ENCODE measurements around the gene BEAN1.

The BEAN1 gene, protein sequence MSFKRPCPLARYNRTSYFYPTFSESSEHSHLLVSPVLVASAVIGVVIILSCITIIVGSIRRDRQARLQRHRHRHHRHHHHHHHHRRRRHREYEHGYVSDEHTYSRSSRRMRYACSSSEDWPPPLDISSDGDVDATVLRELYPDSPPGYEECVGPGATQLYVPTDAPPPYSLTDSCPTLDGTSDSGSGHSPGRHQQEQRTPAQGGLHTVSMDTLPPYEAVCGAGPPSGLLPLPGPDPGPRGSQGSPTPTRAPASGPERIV

DNA sequence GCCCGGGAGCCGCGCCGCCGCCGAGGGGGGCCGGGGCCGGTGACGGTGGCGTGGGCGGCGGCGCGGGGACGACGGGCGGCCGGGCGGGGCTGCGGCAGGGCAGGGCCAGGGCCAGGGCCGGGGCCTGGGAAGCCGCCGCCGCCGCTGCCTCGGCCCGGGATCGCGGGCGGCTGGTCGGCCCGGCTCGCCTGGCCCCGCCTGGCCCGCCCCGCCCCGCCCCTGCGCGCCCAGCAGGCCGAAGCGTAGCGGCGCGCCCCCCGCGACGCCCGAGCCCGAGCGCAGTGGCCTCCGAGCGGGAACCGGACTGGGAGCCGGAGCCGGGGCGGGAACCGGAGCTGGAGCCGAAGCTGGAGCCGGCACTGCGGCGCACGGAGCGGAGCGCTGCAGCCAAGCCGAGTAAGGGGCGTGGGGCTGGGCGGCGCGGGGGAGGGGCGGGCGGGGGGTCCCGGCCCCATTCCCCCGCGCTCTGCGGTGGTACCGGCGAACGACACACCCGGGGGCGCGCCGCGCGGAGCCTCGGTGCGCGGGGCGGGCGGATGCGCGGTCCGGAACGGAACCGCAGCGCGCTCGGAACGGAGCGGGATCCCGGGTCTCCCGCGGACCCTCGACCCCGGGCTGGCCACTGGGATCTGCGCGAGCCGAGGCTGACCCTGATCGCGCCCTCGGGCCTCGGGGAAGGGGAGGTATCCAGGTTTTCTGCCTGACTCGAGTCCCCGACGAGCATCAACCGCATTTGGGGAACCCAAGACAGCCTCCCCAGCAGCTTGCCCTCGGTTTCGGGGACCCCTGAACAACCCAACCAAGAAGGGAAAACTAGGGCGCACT is at the start of gene BEAN1:
BEAN1 (plus strand) TSS at position 260 of the 825 bp plus-strand sequence. CDS start 10,382 bp downstream, outside the sequence.
- TF ChIP-seq POLR2A (IDR thresholded peaks at IDR 0.05; ENCODE audit: extremely low read depth, insufficient read length) (no peak), MYC (IDR thresholded peaks at IDR 0.05; ENCODE audit: low read depth, low read length) (no peak)
- TF ChIP-seq, protein P1, sequence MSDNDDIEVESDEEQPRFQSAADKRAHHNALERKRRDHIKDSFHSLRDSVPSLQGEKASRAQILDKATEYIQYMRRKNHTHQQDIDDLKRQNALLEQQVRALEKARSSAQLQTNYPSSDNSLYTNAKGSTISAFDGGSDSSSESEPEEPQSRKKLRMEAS (IDR thresholded peaks at IDR 0.05; ENCODE audit: low read depth, low read length), result no peak
- TF ChIP-seq, protein P2, sequence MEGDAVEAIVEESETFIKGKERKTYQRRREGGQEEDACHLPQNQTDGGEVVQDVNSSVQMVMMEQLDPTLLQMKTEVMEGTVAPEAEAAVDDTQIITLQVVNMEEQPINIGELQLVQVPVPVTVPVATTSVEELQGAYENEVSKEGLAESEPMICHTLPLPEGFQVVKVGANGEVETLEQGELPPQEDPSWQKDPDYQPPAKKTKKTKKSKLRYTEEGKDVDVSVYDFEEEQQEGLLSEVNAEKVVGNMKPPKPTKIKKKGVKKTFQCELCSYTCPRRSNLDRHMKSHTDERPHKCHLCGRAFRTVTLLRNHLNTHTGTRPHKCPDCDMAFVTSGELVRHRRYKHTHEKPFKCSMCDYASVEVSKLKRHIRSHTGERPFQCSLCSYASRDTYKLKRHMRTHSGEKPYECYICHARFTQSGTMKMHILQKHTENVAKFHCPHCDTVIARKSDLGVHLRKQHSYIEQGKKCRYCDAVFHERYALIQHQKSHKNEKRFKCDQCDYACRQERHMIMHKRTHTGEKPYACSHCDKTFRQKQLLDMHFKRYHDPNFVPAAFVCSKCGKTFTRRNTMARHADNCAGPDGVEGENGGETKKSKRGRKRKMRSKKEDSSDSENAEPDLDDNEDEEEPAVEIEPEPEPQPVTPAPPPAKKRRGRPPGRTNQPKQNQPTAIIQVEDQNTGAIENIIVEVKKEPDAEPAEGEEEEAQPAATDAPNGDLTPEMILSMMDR (IDR thresholded peaks at IDR 0.05; ENCODE audit: low read depth, low read length), result no peak
- DNase-seq (ENCODE audit: low read depth), result no peak
- no peak within 1 kb of the TSS for H3K4me3 ChIP-seq (ENCODE audit: low read depth, low read length)

DNA sequence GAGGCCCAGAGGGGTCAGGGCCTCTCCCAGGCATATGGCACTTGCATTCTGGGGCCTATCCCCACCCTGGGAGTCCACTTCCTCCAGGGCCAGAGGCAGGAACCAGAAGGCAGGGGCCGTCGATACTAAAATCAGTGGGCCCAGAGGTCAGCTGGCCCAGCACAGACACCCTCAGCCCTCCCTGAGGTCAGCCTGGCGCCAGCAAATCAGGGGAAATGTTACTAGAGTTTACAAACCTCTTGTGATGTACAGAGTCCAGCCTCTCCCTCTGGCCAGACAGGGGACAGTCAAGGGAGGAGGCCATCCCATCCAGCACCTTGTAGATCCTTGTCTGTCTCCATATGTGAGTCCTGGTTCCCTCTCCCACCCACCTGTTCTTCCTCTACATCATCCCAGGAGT is 49.8 kb upstream of the BEAN1 start:
- TF ChIP-seq, protein P2 (IDR thresholded peaks at IDR 0.05; ENCODE audit: low read depth, low read length), result no peak
- TF ChIP-seq, protein P1 (IDR thresholded peaks at IDR 0.05; ENCODE audit: low read depth, low read length), result no peak
- no peak for TF ChIP-seq POLR2A (IDR thresholded peaks at IDR 0.05; ENCODE audit: extremely low read depth, insufficient read length)
- no peak for TF ChIP-seq MYC (IDR thresholded peaks at IDR 0.05; ENCODE audit: low read depth, low read length)
- H3K4me3 ChIP-seq (ENCODE audit: low read depth, low read length), result no peak overlapping the region
- no peak for DNase-seq (ENCODE audit: low read depth)

DNA sequence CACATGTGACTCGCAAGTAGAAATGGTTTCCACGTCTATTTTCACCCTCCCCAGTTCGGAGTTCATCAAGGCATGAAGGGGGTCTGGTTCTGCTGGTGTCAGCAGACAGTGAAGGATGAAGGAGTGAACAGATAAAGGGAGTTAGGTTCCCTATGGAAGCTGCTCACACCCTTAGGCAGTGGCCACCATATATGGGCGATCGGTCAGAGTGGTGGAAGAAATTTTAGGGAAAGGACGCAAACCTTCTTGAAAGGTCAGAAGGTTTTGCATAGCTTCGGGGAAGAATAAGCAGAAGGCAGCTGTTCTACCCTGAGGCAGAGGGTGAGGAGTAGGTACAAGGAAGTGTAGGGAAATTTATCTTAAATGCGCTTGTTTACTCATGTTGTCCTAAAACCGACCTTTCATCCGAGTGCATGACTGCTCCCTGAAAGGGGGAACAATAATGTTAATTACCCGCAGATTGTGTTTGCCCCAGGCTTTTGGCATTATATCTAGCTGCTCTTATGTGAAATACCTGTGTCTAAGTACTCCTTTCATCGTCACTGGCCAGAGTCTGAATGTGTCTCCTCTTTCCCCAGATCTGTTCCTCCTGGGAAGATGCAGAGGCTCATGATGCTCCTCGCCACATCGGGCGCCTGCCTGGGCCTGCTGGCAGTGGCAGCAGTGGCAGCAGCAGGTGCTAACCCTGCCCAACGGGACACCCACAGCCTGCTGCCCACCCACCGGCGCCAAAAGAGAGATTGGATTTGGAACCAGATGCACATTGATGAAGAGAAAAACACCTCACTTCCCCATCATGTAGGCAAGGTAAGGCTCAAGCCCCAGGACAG is 48.1 kb upstream of the BEAN1 start:
- TF ChIP-seq, protein P1 (IDR thresholded peaks at IDR 0.05; ENCODE audit: low read depth, low read length), result no peak
- no peak for TF ChIP-seq MYC (IDR thresholded peaks at IDR 0.05; ENCODE audit: low read depth, low read length)
- no peak for TF ChIP-seq POLR2A (IDR thresholded peaks at IDR 0.05; ENCODE audit: extremely low read depth, insufficient read length)
- TF ChIP-seq, protein P2 (IDR thresholded peaks at IDR 0.05; ENCODE audit: low read depth, low read length), result no peak
- DNase-seq (ENCODE audit: low read depth), result no peak
- no peak overlapping the region for H3K4me3 ChIP-seq (ENCODE audit: low read depth, low read length)

DNA sequence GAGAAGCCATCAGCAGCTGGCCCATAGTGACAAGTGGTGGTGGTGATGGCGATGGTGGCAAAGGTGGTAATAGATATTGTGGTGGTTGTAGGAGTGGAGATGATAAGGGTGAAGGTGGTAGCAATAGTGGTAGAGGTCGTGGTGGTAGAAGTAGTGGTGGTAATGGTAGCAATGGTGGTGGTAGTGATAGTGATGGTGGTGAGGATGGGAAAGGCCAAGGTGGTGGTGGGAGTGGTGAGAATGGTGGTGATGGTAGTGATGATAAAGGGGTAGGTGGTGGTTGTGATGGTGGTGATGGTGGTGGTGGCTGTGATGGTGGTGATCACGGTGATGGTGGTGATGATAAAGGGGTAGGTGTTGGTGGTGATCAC is 47.5 kb upstream of the BEAN1 start:
- H3K4me3 ChIP-seq (ENCODE audit: low read depth, low read length), result no peak overlapping the region
- no peak for DNase-seq (ENCODE audit: low read depth)
- TF ChIP-seq MYC (IDR thresholded peaks at IDR 0.05; ENCODE audit: low read depth, low read length), result no peak
- TF ChIP-seq POLR2A (IDR thresholded peaks at IDR 0.05; ENCODE audit: extremely low read depth, insufficient read length), result no peak
- TF ChIP-seq, protein P2 (IDR thresholded peaks at IDR 0.05; ENCODE audit: low read depth, low read length), result no peak
- TF ChIP-seq, protein P1 (IDR thresholded peaks at IDR 0.05; ENCODE audit: low read depth, low read length), result no peak

DNA sequence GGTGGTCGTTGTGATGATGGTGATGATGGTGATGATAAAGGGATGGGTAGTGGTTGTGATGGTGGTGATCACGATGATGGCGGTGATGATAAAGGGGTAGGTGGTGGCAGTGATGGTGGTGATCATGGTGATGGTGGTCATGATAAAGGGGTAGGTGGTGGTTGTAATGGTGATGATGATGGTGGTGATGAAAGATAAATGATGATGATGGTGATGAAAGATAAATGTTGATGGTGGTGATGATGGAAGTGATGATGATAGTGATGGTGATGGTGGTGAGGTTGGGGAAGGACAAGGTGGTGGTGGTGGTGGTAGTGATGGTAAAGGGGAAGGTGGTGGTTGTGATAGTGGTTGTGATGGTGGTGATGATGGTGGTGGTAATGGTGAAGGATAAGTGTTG is 46.7 kb upstream of the BEAN1 start:
- no peak for TF ChIP-seq MYC (IDR thresholded peaks at IDR 0.05; ENCODE audit: low read depth, low read length)
- no peak for TF ChIP-seq POLR2A (IDR thresholded peaks at IDR 0.05; ENCODE audit: extremely low read depth, insufficient read length)
- TF ChIP-seq, protein P2 (IDR thresholded peaks at IDR 0.05; ENCODE audit: low read depth, low read length), result no peak
- TF ChIP-seq, protein P1 (IDR thresholded peaks at IDR 0.05; ENCODE audit: low read depth, low read length), result no peak
- no peak for DNase-seq (ENCODE audit: low read depth)

More for the DNA sequence above, 46.7 kb upstream of the BEAN1 start:
- no peak overlapping the region for H3K4me3 ChIP-seq (ENCODE audit: low read depth, low read length)

Data from NB4 (cell line).